Stimulated activated CD4-positive, alpha-beta T cell treated with anti-CD3 and anti-CD28 coated beads, Interleukin-4, amount 100 ng/mL, for 1 hour (primary cell): ENCODE results near the gene TMEM63A.
A peak's percentile ranks its signal among the peaks of the same experiment; 100 is the strongest.
"Not testable (repeated sequence)": the region's sequence is repeated elsewhere in the genome, so short reads cannot be mapped to it uniquely, and the experiment has no call there.

Experiments
- DNase-seq: peaks from one replicate; pipeline ENCODE4 v3.0.0-alpha.2; 2020

Gene TMEM63A

DNA sequence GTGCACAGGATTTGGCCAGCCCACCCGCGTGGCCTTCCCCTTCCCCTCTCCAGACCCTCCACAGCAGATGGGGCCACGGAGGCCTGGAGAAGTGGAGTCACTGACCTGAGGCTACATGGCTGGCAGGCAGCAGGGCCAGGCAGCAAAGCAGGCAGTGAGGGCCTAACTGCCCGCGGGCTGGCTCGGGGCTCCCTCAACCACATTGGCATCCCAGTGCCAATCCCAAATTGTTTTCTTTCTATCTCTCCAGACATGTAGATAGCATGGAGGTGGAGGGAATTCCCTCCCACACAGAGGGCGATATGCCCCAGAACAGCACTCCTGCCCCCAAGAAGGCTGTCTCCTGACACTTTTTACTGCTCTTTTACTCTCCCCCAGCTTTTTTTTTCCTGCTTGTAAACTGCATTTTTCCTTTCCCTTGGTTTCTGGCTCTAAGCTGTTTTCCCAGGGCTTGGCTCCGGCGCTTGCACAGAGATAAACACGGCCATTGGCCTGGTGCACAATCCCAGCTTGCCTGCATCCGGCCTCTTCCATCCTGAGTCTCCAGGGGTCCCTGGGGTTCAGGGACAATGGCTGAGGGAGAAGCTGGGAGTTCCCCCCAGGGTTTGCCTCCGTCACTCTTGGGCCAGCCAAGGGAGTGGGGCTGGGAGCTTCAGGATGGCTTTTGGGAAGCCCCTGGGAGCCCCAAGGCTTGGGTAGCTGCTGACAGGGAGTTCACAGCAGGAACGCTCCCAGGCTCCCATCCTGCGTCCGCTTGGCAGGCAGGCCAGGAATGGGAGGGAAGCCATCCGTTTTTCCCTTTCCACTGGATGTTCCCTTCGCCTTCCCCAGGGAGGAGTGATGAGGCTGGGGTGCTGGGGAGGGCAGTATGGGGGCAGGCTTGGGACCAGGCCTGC lies 65.3 kb downstream of the TMEM63A start:
- DNase-seq = no peak

DNA sequence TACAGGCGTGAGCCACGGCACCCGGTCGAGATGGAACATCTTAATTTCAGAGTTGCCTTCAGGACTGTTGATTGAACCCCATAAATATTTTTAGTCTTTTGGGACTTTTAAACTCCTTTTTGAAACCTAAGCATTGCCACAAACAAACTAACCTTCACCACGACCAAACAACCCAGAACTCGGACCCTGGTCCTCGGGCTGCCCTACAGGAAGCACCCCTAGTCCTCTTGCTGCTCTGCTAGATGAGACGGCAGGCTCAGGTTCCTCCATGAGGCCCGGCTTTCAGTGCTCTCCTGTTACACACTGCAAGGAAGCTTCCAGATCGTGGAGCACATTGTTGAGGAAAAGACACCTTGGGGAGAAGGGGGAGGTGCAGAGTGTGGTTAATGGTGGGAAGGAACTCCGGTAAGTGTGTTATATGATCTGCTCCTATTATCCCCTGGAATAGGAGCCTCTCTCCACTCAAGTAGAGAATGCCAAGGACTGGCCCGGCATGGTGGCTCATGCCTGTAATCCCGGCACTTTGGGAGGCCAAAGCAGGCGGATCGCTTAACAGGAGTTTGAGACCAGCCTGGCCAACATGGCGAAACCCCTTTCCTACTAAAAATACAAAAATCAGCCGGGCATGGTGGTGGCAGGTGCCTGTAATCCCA lies 66.5 kb downstream of the TMEM63A start:
- no peak for DNase-seq

DNA sequence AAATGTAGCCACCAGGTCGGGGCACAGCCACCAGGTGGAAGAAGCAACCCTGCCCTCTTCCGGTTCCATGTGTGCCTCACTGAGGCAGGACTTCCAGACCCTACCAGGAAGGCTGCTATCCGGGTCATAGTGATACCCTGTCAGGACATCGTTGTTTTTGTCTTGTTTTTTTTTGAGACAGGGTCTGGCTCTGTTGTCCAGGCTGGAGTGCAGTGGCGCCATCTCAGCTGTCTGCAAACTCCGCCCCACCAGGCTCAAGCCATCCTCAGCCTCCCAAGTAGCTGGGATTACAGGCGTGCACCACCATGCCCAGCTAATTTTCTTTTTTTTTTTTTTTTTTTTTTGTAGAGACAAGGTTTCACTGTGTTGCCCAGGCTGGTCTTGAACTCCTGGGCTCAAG lies 67.1 kb downstream of the TMEM63A start:
- DNase-seq = not testable (repeated sequence)

GRCh38 chr1:225814381-225814780 lies 67.8 kb downstream of the TMEM63A start:
- no peak for DNase-seq

- DNase-seq = no peak
Observed at GRCh38 chr1:225813214-225813964, 68.8 kb downstream of the TMEM63A start.

DNA sequence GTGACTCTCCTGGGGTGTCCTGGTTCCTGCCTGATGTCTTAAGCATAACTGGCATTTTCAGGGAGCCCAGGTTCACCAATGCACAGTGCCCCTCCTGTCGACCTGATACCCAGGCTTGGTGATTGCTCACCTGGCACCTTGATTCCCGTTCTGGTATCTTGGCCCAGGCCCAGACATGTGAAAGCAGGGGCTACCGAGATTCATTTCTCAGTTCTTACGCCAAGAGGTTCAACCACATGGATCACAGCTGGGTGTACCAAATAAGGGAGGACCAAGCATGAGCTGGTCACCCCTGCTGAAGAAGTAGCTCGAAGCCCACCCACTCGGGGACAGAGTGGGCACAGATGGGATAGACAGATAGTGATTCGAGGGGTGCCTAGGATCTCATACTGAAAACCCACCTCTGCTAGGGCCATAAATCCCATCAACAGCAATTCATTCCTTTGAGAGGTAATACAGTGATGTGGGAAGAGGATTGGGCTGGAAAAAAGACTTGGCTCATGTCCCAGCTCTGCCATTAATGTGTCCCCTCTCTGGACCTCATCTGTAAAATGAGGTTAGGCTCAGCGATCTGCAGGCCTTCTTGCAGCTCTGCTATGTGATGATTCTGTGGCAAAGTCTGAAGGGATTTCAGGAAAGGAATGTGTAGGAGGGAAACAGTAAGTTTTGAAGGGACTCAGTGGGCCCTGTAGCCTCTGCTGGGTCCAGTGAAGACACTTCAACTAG lies 69.5 kb downstream of the TMEM63A start:
- no peak for DNase-seq

GRCh38 chr1:225811622-225812487 lies 70.3 kb downstream of the TMEM63A start:
- DNase-seq = no peak

- not testable (repeated sequence) for DNase-seq
Observed at GRCh38 chr1:225810579-225811538, 71.3 kb downstream of the TMEM63A start.

DNA sequence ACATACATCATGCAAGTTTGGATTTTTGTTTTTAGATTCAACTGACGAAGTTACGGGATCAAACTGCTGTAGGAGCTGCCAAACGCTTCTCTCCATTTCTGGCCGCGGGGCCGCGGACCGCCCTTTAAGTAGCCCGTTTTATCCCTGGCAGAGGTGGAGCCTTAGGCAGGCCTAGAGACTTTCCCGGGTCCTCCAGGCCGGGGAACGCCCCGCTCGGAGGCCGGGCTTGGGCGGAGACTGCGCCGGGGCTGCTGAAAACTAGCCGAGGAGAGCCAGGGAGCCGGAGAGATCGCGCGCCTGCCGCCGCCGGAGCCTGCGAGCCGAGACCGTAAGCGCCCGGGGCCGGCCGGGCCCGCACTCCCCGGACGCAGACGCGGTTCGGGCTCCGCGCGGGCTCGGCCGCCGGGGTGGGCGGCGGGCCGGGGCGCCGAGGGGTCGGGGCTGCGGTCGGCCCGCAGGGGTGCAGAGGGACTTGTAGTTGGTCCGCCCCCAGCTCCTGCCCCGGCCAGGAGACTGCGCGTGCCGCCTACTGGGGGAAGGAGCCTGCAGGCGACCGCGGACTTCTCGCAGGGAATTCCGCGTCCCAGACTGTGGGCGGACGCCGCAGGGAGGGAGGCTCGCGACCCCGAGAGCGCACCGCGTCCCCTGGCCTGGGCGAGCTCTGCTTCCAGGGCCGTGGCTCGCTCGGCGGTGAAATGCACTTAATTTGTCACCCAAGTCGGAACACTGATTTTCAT lies 72.2 kb downstream of the TMEM63A start, which contains the start of gene EPHX1:
Gene EPHX1, plus strand, starts transcription at position 283 of the 737 bp plus-strand sequence. CDS start 18,606 bp downstream, outside the sequence.
- DNase-seq = peak; percentile 70

DNA sequence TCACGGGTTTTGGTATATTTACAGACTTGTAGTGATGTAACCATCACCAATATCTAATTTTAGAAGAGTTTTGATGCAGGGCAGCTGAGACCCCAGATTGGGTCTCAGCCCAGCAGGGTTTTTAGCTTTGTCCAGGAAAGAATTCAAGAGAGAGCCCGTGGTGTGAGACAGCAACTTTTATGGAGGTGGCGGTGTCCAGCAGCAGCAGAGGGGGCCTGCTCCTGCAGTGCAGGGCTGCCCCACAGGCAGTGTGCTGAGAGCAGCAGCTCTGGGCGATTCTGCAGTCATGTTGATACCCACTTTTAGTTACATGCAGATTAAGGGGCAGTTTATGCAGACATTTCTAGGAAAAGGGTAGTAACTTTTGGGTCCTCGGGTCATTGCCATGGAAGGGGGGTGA lies 74.0 kb downstream of the TMEM63A start:
- no peak for DNase-seq

DNA sequence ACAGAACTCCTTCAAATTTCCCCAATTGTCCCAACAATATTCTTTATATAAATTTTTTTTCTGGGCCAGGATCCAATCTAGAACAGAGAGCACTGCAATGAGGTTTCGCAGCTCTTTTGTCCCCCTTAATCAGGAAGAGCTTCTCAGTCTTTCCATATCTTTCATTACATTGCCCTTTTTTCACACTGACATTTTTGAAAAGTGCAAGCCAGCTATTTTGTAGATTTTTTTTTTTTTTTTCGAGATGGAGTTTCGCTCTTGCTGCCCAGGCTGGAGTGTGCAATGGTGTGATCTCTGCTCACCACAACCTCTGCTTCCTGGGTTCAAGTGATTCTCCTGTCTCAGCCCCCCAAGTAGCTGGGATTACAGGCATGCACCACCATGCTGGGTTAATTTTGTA lies 75.4 kb downstream of the TMEM63A start:
- DNase-seq = not testable (repeated sequence)

DNA sequence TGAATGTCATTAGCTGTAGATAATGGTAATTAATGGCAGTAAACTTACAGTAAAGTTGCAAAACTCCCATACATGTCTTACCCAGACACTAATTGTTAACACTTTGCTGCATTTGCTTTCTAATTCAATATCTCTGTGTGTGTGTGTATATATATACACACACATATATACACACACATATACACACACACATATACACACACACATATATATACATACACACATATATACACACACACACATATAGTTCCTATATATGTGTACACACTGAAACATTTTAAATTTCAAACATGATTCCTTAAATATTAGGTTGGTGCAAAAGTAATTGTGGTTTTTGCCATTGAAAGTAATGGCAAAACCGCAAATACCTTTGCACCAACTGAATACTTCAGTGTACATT lies 75.9 kb downstream of the TMEM63A start:
- DNase-seq = no peak

DNA sequence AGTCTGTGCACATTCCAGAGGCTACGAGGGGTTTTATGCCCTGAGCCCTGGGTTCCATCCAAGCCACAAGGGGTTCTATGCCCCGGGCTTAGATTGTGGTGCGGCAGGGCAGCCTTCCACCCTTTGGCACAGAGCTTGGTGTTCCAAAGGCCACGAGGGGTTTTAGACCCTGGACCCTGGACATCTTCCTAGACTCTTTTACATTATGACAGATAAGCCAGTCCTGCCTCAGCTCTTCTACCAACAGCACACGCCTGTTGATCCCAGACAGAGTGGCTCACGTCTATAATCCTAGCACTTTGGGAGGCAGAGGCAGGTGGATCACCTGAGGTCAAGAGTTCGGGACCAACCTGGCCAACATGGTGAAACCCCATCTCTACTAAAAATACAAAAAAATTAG lies 81.0 kb downstream of the TMEM63A start:
- not testable (repeated sequence) for DNase-seq

DNA sequence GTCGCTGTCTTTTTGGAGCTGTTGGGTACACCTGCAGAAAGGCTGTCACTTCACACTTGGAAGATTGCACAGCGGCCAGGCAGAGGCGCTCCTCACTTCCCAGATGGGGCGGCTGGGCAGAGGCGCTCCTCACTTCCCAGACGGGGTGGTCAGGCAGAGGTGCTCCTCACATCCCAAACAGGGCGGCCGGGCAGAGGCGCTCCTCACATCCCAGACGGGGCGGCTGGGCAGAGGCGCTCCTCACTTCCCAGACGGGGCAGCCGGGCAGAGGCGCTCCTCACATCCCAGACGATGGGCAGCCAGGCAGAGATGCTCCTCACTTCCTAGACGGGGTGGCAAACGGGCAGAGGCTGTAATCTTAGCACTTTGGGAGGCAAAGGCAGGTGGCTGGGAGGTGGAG lies 86.1 kb downstream of the TMEM63A start:
- DNase-seq = not testable (repeated sequence)
